HG02759 (cell line): ENCODE results near the gene DGUOK.

Experiments
- ATAC-seq: cut with Tn5 transposase; IDR thresholded peaks from one replicate; pipeline ENCODE4 v1.9.1; 2021; ENCODE audit warnings: mild to moderate bottlenecking, moderate library complexity; ENCODE audit not compliant: unreplicated experiment

DGUOK gene

GRCh38 chr2:73976803-73977202, 50.1 kb downstream of the DGUOK start:
- no peak for ATAC-seq

DNA sequence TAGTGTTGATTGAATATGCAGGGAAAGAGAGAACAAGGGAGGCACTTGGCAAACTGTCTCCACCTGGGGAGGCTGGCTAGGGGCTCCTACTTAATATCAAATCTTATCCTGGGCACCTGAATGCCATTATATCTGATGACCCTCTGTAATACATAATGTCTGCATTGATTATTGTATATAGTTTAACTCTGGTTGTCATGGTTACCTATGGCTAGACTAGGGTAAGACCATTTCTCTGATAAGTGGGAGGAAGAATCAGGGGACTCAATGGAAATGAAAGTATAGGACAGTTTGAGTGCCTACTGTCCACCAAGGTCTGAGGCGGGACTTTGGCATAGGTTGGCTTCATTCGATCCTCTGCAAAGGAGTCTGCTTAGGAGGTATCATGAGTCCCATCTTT, 50.8 kb downstream of the DGUOK start:
- no peak for ATAC-seq

DNA sequence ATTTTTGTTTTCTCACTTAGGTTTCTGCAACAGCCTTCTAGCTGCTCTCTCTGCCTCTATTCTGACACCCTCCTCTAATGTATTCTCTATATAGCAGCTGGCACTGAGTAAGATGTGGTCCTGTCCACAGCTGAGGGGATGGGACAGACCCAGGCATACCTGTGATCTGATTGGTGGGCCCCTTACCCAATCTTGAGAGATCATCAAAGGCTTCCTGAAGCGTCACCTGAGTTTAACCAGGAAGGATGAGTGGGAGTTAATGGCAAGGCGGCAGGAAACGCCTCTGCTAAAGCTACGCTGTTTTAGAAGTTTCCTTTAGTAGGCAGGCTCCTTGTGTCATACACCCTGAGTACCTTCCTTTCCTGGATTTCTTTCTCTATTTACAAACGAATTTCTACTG, 52.3 kb downstream of the DGUOK start:
- no peak for ATAC-seq

GRCh38 chr2:73979686-73980085, 53.0 kb downstream of the DGUOK start:
- no peak for ATAC-seq

DNA sequence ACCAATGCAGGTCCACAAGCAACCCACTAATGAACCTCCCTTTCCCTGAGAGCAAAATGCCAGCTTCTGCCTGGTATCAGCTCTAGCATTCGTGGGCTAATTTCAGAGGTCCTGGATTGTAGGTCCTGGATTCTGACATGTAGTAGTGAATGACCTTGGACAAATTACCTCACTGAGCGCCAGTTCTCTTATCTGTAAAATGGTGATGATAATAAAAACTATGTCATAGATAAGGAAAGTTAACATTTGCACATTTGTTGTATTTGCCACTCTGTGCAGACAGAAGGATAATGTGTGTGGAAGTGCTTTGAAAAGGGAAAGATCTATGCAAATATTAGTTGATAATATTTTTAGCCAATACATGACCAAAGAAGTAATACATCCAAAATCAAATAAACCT, 53.9 kb downstream of the DGUOK start:
- no peak for ATAC-seq

DNA sequence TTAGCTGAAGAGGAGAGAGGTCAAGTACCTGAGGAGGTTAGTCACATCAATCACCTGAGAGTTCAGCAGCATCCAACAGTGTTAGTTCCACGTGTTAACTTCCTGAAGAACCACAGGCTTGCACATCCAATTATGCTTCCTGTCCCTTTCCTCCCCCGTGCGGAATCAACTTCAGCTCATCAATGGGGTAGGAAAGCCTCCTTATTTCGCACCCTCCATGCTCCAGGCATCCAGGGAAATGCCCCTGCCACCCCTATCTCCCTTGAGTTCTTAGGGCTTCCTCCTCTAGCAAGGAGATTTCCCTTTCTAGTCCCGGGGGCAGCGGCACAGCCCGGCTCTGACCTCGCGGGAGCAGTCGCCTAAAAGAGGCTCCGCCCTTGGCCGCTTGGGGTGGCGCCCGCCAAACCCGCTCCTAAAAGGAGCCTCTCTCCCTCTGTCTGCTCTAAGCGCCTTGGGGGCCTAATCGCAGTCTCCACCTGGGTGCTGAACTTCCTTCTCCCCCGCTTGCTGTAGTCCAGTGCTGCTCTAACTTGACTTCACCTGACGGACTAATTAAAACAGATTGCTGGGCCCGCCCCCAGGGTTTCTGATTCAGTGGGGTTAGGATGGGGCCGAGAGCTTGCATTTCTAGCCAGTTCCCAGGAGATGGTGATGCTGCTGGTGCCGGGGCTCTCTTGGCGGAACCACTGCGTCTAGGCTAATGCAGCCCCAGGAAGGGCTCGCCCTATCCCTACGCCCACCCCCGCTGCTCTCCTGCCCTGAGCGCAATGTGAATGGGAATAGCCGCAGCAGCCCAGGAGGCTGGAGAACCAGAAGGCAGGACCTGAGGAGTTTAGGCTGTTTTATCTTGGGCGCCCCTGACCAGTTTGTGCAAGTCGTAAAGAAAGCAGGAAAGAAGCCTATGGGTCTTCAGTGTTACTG, 54.7 kb downstream of the DGUOK start:
- ATAC-seq: no peak

- no peak for ATAC-seq
These were observed 55.5 kb downstream of the DGUOK start for GRCh38 chr2:73982140-73982617.

DNA sequence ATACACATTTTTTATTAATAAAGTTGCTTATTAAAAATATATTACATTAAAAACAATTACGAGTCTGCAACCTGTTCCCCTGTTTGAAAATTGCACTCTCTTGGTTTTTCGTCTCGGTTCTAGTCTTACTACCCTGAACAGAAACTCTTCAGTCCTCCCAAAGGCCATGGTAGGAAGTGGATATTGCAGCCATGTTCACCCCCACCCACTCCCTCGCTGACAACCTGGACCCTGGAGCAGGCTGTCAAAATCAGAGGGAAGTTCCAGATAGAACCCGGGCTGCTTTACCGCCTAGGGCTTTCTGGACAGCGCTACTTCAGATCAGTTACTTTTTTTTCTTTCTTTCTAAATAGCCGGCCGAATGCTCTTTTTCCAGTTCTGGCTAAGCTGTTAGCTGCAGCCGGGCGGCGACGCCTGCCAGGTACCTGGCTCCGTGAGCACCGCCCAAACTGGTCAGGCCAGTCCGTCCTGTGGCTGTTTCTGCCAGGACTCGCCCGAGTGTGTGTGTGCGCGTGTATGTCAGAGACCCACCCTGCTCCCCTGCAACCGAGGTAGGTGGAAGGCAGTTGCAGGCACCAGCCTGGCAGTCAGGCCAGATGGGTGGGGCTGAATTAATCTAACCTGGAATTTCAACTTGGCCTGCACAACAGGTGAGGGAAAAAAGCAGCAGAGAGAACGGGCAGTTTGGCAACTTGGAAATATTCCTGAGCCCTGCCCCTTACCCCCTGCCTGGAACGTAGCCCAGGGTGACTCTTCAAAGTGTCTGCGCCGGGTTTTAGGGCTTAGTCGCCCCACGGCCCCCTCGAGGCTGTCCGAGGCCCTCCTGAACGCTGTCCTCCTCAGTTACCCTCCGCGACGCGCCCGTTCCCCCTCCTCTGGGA, 56.9 kb downstream of the DGUOK start:
- no peak for ATAC-seq

- peak; percentile 56 for ATAC-seq
These were observed 57.7 kb downstream of the DGUOK start, which contains the start of gene TET3 for GRCh38 chr2:73984203-73984921. TET3 (plus strand) TSS chr2:73984910; CDS start chr2:73986404, 1,494 bp downstream.

DNA sequence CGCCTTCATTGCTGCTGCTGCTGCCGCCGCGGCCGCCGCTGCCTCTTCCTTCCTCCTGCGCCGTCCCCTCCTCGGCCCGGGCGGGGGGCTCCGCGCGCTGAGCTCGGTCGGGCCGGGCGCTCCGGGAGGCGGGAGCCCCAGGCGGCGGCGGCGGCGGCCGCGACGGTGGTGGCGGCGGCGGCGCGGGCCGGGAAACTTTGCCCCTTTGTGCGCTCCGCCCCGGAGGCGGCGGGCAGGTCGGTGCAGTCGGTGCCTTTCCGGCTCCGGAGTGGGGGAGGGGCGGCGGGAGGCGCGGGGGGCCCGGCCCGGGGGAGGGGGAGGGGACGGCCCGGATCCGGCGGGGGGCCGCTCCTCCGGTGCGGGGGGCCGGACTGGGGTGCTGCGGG, 58.2 kb downstream of the DGUOK start:
- peak; percentile 26 for ATAC-seq

DNA sequence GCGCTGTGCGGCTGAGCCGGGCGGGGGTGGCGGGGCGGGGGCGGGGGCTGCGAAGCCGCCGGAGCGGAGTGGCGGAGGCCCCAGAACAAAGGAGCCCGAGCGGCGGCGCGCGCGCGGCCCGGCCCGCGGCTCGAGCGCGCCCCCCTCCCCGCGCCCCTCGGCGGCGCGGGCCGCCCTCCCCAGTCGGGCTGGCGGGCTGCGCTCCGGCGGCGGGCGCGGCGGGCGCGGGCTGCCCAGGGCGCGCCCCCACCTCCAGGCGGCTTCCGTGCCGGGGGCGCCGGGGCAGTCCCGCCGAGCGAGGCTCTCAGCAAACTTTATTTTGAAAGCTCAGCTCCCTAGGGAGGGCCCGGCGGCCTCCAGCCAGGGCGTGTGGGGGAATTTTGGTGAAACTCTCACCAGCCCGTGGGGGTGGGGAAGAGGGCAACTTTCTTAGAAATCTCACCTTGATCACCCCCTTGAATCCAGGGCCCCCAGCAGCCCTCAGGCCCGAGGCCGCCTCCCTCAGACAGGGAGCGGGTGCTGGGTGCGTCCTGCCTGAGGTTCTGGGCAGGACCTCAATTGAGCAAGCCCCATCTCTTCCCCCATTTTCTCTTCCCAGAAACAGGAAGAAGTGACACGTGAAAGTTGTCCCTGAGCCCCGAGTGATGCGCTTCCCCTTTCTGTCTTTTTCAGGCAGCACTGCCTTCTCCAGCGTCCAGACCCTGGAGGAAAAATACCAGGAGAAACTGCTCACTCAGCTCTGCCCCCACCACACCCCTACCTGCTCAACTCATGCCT, 58.8 kb downstream of the DGUOK start:
- peak; percentile 41 for ATAC-seq

DNA sequence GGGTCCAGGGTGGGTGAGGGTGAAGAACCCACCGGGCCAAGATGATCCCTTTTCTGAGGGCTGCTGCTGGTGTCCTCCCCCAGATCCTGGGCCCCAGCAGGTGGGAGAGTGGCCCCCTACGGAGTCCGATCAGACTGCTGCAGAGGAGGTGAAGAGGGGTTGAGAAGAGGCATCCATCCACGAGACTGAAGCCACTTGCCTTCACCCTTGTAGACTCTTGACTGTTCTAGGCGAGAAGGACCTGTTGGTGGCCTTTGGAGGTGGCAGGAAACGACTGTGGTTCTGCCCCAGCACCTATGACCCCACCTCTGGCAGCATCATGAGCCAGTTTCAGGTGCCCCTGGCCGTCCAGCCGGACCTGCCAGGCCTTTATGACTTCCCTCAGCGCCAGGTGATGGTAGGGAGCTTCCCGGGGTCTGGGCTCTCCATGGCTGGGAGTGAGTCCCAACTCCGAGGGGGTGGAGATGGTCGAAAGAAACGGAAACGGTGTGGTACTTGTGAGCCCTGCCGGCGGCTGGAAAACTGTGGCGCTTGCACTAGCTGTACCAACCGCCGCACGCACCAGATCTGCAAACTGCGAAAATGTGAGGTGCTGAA, 59.5 kb downstream of the DGUOK start:
- ATAC-seq: no peak

GRCh38 chr2:73987109-73987947, 60.6 kb downstream of the DGUOK start:
- no peak for ATAC-seq

DNA sequence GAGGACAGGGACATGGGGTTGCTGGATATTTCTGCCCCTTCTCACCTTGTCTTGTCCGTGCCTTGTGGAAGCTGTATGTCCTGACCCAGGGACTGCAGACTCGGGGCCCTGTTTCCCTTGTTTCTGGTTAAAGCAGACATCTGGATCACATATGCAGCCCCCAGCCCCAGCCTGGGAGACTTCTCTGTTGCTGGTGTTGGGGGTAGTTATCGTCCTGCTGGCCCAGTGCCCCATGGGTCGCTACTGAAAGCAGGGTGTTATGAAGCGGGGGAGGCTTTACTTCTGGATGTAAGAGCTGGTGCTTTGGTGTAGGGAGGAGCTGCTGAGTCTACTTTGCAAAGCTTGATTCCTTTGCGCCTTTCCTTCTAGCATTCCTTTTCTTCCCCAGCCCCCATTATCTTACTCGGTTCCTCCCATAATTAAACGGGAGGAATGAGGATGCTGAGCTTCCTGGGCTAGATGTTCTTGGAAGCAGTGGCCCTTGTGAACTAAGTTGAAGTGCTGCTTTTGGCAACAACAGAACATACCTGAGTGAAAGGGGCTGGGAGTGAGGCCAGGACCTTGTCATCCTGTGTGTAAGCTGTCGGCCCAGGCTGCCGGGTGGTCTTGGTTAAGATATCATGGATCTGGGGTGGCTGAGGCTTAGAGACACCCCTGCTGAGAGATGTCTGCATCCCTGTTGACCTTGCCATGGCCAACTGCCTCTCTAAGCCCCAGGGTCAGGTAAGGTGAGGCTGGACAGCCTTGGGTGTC, 61.4 kb downstream of the DGUOK start:
- ATAC-seq: no peak

DNA sequence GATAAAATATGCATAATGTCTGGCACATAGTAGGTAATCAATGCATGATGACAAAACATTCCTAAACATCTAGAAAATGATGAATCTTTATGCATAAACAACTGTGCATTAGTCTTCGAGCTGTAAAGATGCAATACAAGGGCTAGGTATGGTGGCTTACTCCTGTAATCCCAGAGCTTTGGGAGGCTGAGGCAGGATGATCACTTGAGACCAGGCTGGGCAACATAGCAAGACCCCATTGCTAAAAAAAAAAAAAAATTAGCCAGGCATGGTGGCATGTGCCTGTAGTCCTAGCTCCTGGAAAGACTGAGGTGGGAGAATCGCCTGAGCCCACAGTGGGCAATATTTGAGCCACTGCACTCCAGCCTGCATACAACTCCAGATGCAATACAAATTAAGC, 63.3 kb downstream of the DGUOK start:
- no peak for ATAC-seq

GRCh38 chr2:73990531-73990930, 63.9 kb downstream of the DGUOK start:
- ATAC-seq: no peak

GRCh38 chr2:73992036-73992435, 65.4 kb downstream of the DGUOK start:
- no peak for ATAC-seq

DNA sequence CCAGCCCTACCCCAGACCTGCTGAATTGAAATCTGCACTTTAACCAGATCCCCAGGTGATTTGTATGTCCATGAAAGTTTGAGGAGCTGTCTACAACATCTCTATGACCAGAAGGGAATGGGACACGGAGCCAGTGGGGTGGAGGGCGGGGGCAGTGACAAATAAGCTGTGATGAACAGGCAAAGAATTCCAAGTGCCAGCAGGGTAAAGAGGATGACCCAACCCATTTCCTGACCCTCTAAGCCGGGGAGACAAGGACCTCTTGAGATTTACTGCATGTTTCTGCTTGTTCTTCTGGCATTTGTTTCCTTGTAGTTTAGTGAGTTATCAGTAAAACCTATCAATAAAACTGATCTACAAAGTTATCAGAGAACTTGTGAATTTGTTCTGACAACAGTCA, 66.7 kb downstream of the DGUOK start:
- ATAC-seq: no peak
